GM18858 (cell line): Measurements from ENCODE around the gene FOXRED2.
"Not testable (repeated sequence)": the region's sequence is repeated elsewhere in the genome, so short reads cannot be mapped to it uniquely, and the experiment has no call there.

Source experiments
- ATAC-seq: cut with Tn5 transposase; IDR thresholded peaks from one replicate; pipeline ENCODE4 v1.9.1; 2021; ENCODE audit not compliant: unreplicated experiment

The FOXRED2 gene

GRCh38 chr22:36452250-36452977, 54.4 kb downstream of the FOXRED2 start:
- ATAC-seq = no peak

GRCh38 chr22:36450923-36451322, 55.9 kb downstream of the FOXRED2 start:
- not testable (repeated sequence) for ATAC-seq

GRCh38 chr22:36449596-36450175, 57.2 kb downstream of the FOXRED2 start:
- ATAC-seq = no peak

GRCh38 chr22:36447632-36448031, 59.2 kb downstream of the FOXRED2 start:
- no peak for ATAC-seq

GRCh38 chr22:36445158-36445668, 61.6 kb downstream of the FOXRED2 start:
- ATAC-seq = no peak

- no peak for ATAC-seq
Measured at GRCh38 chr22:36443198-36443770, 63.6 kb downstream of the FOXRED2 start.

- no peak for ATAC-seq
Measured at GRCh38 chr22:36442506-36443197, 64.2 kb downstream of the FOXRED2 start.

- no peak for ATAC-seq
Measured at GRCh38 chr22:36440429-36441002, 66.3 kb downstream of the FOXRED2 start.

- no peak for ATAC-seq
Measured at GRCh38 chr22:36439481-36440271, 67.2 kb downstream of the FOXRED2 start.
